Activated naive CD4-positive, alpha-beta T cell treated with anti-CD3 and anti-CD28 coated beads, Interleukin-2, amount 50 U/mL, for 16 hours (primary cell): ENCODE results near the gene FGF2.
"Not testable (repeated sequence)": the region's sequence is repeated elsewhere in the genome, so short reads cannot be mapped to it uniquely, and the experiment has no call there.

Source experiments
- DNase-seq: peaks from one replicate; pipeline ENCODE4 v3.0.0-alpha.2; 2020

FGF2 gene

DNA sequence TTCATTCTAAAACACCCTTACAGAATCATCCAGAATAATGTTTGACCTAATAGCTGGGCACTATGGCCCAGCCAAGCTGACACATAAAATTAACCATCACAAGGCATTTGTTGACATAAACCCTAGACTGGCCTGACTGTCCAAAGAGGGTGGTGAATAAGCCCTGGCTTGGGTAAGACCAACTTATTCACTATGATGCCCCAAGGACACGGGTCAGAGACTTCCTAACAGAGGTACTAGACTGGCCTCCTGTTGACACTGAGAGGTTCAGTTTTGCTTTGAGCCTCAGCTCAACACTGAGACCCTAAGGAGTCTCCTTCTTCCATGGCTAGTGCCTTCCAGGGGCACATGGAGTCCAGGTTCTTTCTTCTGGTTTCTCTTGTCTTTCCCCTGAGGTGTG, 21.3 kb downstream of the FGF2 start:
- DNase-seq = no peak

DNA sequence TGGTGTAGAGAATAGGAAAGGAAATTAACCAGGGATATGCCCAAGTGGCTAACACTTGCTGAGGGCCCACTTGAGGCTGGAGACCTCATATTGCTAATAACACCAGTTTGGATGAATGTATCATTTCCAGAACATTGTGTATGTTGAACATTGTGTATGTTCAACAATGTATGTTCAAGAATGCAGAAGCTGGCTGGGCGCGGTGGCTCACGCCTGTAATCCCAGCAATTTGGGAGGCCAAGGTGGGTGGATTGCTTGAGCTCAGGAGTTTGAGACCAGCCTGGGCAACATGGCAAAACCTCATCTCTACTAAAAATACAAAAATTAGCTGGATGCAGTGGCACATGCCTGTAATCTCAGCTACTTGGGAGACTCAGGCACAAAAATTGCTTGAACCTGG, 23.2 kb downstream of the FGF2 start:
- DNase-seq = not testable (repeated sequence)

DNA sequence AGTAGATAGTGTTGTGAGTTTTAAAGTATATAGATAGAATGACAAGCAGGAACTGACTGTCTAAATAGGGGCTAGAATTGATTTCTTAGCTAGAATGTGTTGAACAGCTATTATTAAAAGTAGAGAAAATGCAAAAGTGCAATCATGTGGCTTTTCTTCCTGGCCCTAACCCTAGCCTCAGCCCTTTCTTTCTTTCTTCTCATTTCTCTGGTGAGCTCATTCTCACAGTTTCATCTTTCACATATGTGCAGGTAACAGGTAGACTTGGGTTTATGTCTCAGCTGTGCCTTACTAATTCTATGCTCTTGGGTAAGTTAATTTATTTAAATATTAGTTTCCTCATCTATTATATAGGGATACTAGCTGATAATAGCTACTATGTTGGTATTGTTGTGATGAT, 24.9 kb downstream of the FGF2 start:
- no peak for DNase-seq

DNA sequence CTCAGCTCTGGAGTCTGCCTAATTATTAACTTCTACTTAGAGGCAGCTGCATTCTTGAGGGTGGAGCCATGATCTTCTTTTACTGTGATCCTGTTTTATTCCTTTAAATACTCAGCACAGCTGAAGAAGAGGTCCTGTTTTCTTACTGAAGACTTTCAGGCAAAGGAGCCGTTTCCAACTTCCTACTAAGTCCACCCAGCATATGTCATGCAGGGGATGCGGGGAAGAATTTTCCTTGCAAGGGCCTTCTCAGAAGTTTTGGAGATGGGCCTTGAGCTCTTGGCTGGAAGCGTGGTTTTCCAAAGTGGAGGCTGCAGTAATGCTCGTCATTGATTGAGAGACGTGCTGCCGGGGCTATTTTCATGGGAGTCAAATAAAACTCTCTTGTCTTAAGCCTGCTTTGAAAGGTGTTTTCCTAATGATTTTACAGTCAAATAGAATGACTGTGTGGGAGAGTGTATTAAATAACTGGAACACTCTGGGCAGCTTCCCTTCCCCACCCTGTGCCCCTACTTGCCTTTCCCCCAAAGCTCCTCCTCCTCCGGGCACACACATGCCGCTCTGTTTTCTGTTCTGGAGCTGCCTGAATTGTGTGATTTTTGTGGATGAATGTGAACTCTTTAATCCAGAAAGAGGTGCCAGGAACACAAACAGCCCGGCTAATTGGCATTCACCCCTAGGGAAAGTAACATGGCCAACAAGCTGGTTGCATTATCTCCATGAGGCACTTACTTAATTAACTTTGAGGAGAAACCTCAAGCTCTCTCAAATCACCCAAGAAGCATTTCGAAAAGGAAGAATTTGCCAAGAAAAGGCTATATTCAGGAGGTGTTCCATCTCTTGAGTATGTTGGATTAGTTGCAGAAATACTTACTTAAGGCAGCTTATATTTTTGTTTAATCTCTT, 28.1 kb downstream of the FGF2 start:
- DNase-seq = no peak

DNA sequence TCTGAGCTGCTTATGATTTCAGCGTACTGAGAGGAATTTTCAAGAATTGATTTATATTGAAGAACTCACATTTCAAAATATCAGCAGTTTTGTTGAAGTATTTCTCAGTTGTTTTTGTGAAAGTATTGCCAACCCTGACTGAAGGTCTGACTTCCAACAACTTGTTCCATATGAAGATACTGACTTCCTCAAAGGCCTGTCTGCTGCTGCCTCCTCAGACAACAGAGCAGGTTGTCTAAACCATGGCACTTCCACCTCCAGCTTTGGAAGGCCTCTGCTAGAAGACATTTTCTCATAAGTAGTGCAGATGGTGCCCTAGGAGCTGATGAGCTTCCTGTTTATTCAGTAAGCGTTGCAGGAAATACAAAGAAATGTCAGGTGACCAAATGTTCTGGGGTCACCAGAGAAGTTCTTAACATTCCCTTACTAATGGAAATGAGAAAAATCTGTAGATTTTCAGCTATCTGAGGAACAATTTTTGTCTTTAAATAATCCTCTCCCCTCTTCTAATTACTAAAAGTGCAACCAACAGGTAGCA, 28.8 kb downstream of the FGF2 start:
- DNase-seq = no peak

DNA sequence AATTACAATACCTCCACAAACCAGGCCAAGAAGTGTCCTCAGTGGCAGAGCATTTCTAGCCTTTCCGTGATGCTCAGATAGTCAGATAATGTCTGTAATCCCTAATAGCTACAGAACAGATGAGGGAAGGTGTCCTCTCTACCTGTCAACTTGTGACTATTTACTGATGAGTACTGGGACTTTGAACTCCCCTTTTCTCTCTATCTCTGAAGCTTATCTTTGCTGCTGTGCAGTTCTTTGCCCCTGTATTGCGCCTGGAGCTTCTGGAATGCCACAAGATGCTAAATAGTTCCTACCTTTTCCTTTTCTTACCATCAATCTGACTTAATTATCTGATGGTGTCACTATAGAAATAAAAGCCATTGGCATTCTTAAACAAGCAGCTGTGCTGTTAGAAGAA, 30.5 kb downstream of the FGF2 start:
- DNase-seq = no peak

DNA sequence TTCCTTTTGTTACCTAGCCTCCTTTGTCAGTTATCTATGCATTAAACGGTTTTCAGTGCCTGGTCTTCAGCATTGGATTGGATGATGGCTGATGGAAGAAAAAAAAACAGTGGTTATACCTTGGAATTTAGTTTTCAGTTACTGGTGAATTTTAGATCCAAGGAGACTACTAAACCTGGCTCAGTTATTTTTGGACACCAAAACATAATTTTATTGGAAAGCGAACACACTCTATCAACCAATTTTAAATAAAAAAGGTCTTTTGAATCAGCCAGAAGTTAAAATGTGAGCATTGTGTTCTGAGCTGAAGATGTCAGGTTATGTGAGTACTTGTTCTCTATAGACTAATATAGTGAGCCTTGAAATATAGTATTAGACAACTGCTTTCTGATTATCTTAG, 32.1 kb downstream of the FGF2 start:
- DNase-seq = no peak

DNA sequence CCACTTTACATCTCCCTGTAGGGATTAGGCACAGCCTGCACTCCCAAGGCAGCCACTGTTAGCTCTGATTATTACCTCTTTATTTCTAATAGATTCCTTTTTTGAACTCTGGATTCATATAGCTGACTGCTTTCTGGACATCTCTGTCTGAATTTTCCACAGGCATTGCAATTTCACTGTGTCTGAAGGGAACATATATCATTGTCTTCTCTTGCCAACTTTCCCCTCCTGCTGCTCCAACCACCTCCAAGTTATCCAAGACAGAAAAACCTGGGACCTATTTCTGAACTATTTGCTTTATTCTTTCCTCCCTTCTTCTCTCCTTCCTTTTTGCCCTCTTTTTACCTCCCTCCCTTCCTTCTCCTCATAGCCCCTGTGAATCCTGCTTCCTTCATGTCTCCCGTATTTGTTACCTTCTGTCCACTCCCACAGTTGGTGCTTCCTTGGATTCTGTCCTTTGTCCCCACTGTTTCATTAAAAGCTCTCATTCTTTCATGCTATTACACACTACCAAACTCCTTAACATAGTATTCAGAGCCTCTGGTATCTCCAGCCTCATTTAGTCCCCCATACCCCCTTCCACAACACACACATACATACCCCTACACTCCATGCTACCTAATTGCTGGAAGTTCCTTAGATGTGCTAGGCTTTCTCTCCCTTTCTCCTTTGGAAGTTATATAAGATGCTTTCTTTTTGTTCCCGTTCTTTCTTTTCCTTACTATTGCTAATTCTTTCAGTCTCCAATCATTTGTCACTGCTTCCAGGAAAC, 34.7 kb downstream of the FGF2 start:
- no peak for DNase-seq

DNA sequence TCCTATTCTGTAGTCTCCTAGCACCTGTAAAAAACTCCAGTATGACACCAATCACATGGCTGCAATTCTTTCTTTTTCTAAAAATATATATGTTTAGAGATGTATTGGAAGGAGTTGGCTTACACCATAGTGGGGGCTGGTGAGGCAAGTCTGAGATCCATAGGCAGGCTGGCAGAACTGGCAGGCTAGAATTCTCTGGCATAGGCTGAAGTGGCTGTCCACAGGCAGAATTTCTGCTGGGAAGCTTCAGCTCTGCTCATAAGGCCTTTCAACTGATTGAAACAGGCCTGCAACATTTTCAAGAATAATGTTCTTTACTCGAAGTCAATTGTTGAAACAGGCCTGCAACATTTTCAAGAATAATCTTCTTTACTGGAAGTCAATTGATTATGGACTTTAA, 37.0 kb downstream of the FGF2 start:
- no peak for DNase-seq

DNA sequence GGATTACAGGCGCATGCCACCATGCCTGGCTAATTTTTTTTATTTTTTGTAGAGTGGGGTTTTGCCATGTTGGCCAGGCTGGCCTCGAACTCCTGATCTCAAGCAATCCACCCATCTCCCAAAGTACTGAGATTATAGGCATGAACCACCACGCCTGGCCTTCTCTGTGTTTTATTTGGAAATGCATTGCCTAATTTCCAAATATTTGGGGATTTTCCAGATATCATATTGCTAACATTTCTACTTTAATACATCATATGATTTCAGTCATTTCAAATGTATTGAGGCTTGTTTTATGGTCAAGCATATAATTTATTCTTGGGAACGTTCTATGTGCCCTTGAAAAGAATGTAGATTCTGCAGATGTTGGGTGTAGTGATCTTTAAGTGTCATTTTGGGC, 38.8 kb downstream of the FGF2 start:
- no peak for DNase-seq

DNA sequence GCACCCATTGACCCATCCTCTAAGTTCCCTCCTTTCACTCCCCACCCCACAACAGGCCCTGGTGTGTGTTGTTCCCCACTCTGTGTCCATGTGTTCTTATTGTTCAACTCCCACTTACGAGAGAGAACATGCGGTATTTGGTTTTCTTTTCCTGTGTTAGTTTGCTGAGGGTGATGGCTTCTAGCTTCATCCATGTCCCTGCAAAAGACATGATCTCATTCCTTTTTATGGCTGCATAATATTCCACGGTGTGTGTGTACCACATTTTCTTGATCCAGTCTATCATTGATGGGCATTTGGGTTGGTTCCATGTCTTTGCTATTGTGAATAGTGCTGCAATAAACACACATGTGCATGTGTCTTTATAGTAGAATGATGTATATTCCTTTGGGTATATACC, 41.6 kb downstream of the FGF2 start:
- not testable (repeated sequence) for DNase-seq

DNA sequence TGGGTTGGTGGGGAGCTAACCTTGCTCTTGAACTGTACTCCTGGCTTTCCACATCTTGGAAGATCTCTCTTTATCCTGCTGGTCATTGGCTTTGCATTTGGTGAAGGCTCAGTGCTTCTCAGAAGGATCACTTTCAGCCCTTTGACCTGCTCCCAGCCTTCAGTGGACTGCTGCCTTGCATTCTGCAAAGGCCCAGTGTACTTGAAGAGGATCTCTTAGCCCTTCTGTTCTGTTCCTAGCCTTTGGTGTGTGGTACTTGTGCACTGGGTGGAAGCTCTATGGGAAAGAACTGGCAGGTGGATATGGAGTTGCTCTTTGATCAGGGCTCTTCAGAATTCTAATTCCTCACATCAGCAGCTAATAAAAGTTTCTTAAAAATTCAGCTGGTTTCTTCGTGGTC, 46.5 kb downstream of the FGF2 start:
- DNase-seq = no peak

DNA sequence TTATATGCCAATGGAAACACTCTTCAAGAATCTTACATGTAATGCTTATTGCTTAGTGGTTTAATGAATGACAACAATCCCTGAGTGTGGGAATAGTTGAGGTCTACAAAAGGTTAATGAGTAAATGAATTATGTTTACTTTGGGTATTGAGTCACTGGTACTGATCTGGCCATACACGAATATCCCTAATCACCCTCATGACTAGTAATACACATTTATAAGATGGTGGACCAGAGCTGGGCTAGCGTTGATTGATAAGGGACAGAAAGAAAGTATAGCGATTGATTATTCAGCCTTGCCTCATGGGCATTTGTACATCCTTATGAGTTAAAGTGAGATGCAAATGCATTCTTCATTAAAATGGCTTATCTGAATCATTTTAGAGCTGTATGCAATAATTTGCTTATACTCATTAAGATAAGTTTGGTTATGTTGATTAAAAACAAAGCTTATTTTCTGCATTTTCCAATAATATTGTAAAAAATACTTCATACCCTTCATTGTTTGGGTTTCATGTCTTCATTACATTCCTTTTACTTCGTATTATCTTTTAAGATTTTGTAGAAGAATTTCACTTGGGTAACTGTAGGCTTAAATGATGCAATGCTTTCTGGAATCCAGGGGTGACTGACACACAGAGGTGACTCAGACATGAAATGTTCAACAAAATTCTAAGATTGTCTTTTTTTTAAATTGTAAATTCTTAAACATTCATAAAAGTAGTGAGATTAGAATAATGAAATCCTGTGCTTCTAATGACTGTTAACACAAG, 47.4 kb downstream of the FGF2 start:
- no peak for DNase-seq

DNA sequence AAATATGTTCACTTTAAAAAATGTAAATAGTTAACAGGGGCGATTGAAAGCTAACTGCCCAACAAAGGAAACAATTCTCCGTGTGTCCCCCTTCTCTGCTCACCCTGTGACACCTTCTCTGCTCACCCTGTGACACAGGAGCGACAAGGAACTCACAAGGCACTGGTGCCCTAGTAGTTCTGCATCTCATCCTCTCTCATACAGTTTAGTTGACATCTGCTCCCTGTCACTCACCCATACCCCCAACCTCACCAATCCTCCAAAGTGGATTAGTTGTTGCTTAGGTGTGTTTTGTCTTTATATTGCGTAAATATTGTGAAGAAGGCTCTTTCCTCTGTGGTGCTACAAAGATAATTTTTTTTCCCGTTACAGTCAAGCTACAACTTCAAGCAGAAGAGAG, 49.3 kb downstream of the FGF2 start:
- DNase-seq = no peak

DNA sequence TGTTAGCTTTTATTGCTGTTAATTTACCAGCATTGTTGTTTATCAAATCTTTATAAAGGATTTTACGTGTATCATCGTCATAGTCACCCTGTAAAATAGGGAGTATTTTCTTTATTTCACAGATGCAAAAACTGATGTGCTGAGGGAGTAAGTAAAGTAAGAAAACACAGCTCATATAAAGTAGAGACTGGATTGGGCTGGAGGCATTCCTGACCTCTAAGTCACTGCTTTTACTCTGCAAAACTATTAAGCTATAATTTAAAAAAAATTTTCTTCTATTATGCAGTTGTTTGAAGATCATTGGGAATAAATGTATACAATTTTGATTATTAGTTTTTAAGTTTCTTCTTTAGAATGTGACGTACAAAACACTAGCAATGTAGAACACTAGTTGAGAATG, 49.8 kb downstream of the FGF2 start:
- no peak for DNase-seq

DNA sequence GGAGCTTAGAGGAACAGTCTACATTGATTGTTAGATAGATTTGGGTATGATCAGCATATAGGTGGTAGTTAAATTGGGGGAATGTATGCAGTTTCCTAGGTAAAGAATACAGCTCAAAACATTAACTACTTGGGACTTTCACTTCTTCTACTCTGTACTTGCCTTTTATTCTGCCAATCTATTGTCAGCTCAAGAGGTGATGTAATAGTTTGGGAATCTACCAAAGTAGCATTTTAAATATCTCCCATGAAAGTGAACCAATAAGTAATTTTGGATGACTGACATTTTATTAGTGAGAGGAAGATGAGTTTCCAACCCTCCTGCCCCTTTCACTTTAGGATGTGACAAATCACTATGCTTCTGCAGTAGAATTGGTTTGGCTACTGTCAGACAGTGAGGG, 52.4 kb downstream of the FGF2 start:
- DNase-seq = no peak

DNA sequence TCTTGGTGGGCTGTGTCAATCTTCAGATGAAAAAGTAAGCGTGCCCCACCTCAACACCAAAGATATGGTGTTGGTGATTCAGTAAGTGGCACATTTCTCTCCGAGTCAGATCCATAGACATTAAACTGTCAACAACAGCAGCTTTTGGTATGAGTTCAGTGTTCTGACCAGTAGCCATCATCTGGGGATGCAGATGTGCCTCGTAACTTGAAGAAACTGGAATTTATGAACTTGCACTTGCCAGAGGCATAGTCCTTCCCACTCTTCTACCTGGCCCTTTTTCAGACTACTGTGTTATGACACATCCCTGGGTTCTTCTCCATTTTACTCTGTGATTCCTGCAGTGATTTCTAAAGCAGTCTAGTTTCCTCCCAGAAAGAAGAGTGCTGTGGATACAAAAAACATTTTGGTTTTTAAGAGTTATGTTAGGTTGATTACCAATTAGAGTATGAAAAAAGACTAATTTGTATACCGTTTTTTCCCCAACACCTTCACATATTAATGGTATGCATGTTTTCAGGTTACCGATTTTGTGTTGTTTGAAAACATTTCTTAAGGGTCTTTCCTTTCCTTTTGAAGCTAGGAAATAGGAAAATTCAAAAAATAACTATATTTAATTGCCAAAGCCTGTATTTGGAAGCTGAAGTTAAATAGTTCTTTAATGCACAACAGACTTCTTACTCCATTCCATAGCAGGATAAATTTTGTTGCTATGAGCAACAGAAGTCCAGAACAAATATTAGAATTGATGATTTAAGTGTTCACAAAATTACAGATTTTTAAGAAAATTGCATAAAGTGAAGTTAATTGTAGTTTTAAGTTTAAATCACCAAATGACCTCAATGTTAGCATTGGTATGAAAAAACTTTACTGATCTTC, 56.5 kb downstream of the FGF2 start:
- no peak for DNase-seq

DNA sequence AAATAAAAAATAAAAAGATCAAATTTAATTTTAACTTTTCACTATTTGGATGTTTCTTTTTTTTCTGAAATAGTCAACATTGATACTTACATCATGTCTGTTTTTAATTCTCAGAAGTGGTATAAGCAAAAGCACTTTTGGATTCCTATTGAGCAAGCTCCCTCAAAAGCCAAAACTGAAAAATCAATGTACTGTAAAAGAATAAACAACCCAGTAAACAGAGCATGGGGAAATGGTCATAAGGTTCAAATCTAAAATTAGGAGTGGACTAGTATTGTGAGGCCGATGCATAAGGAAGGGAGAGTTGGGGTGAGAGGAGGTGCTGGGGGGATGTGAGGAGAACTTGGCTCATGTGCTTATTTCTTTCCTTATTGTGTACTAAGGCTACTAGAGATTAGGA, 57.9 kb downstream of the FGF2 start:
- DNase-seq = no peak

DNA sequence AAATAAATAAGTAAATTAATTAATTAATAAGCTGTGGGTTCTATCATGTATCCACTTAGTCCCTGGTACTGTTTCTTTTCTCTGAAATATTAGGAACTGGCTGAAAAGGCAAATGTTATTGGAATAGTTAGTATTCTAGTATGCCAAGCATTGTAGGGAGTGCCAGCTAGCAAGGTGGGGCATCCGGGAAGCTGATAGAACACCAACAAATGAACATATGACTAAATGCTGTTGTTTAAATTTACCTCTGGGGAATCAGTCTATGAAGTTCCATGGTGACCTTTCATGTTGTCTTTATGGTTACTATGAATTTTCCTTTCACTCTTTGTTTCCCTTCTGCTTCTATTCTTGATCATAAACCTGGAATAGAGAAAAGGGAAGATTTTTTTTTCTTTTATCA, 63.1 kb downstream of the FGF2 start:
- no peak for DNase-seq

DNA sequence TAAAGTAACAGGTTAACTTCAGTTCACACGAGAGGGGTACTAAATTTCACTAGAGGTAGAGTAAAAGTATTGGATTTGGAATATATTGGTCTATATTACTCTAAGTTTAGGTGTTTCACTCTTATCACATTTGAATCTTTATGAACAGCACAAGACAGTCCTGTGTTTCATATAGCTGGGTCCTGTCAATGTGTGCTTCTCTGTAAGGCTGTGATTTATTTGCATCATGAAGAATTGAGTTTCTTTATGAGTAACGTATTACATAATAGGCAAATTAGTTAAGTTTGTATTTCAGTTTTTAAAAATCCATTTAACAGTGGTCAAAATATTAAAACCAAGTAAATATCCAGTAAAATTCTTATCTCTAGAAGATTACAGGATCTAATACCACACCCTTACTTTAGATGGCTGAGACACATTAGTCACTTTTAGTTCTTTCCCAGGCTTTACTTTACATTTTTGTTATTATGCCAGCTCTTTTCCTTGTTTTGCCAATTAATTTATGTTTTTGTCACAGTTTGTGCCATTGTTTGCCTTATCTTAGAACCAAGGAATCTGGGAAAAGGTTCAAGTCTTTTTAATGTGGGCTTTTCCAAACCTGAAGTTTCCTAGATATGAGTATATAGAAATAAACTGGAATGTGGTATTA, 63.6 kb downstream of the FGF2 start:
- DNase-seq = no peak

DNA sequence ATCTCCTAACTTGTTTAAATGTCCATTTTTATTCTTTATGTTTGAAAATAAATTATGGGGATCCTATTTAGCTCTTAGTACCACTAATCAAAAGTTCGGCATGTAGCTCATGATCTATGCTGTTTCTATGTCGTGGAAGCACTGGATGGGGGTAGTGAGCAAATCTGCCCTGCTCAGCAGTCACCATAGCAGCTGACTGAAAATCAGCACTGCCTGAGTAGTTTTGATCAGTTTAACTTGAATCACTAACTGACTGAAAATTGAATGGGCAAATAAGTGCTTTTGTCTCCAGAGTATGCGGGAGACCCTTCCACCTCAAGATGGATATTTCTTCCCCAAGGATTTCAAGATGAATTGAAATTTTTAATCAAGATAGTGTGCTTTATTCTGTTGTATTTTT, 68.2 kb downstream of the FGF2 start:
- DNase-seq = no peak
